Measurements from ENCODE around the gene DLX4.

The DLX4 gene

DNA sequence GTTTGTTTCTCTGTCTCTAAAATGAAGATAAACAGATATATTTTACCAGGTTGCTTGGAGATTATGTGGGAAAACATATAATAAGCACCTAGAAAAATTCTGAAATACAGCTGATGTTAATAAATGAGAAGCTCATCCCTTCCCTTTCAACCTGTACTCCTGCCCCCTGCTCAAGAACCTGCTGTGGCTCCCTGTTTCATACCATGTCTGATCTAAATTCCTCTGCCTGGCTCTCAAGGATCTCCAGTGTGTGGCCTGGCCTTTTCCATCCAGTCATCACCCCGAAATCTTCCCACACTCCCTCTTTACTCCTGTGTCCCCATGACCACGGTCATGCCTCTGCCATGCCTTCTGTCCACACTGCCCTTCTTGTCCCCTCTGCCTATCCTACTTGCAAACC, 19.4 kb upstream of the DLX4 start:
- DNase-seq: no peak

DNA sequence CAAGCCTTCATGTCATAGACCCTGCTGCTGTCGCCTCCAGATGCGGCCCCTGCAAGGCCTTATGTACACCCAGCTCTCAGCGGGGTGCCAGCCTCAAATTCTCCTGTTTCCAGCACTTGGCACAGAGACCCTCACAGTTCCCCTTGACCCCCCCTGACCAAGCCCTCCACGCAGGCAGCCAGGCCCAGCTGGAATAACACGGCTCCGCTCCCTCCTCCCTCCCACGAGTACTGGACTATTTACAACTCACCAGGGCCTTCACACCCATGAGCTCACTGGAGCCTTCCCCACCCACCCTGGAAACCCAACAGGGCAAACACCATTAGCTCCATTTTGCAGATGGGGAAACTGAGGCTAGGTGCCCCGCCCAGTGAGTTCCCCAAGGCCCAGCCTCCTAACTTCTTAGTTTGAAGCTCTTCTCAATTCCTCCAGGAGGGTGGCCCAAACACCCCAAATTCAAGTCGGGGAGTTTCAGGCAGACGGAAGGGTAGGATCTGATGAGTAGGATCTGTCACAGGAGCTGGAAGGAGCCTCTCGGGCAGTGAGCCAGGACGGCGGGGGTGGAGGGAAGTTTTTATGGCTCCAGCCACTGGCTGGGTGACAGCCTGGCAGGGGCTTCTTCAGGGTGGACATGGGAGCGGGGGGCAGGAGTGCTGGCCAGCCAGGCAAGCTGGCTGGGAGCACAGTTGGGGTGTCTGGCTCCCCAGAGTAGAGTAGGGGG, 17.5 kb upstream of the DLX4 start:
- DNase-seq: no peak

DNA sequence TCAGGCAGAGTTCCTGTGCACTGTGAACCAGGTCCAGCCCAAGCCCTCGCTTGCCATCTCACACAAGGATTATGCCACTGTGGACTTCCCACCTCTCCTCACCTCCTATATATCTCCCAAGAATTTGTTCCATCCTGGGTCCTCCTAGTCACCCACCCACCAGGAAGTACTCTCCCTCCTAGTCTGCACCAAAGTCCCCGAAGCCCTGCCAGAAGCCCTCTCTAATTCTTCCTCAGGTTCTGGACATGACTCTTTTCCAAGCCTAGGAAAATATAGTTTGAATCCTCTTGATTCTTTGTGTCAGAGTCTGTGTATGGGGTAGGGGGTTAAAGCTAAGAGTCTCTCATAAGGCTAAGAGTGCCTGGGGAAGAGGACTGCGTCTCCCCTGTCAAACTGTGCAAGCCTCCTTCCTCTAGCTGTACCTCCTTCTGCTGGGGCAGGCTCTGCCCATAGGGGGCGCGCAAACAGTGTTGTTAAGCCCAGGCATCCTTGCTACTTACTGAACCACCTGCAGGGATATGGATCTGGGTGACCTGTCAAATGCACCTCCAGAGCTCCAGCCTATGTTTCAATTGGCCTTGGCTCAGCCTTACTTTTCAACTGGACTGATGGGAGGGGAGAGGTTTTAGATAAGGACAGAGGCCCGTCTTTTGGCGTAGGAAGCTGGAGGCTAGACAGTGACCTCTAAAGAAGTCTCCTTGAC, 16.6 kb upstream of the DLX4 start:
- DNase-seq: no peak

DNA sequence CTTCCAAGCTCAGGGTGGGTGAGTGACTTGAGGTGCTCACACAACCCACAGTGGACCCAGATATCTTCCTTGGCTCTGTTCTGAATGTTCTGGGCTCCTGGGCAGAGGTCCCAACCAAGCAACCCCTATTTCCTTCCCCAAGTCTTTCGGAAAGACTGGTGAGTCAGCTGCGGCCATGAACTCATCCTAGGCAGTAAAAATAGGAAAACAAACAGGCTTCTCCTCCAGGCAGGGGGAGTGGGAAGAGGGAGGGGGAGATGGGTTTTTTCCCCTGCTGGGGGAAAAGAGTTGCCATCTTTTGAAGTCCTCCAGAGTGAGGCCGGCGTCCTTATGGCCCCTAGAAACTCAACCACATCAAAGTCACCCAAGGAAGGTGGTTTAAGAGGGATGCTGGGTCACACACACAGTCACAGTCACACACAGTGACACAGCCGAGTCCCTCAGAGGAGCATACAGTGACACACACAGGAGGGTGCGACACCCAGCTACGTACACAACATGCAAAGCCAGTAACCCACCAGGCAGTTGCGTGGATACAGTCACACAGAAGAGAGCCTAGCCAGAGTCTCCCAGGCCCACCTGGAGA, 16.0 kb upstream of the DLX4 start:
- no peak for DNase-seq

DNA sequence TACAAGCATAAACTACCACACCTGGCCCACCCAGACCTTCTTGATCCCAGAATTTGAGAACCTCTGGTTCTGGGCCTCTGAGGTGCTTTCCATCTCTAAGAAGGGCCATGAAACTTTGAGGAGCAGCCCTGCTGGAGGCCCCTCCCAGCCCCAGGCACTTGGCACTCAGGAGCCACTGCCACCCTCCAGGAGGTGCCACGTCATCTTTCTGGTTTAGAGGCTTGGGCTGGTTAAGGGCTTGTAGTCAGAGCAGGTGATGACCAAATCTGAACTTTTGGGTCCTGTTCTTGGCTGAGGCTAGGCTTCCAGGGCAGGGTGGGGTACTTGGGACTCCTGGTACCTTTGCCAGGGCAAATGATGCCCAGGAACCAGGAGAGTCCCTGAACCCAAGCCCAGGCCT, 13.8 kb upstream of the DLX4 start:
- DNase-seq: no peak

DNA sequence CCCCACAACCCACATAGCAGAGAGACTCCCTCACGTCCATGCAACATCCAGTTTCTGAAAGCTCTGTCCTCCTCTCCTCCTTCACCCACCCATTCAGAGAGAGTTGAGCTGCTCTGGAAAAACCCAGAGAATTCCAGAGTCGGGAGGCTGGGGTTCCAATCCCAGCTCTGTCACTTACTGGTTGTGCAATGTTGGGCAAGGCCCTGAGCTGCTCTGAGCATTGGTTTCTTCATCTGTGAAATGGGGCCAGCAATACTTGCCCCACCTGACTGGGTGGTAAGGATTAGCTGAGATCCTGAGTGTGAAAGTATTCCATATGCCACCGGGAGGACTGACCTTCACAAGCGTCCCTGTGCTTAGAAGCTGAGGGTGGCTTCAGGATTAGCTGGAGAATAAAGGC, 12.2 kb upstream of the DLX4 start:
- no peak for DNase-seq

DNA sequence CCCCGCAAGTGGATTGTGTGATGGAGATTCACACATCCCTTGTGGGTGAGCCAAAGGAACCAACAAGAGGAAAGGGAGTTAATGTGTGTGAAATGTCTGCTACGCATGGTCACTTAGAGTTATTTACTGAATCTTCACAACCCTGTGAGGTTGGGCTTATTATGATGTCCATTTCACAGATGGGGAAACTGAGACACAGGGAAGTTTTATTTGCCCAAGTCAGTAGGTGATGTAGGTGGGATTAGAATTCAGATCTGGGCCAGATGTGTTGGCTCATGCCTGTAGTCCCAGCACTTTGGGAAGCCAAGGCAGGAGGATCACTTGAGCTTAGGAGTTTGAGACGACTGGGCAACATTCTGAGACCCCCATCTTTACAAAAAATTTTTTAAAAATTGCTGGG, 11.6 kb upstream of the DLX4 start:
- no peak for DNase-seq

DNA sequence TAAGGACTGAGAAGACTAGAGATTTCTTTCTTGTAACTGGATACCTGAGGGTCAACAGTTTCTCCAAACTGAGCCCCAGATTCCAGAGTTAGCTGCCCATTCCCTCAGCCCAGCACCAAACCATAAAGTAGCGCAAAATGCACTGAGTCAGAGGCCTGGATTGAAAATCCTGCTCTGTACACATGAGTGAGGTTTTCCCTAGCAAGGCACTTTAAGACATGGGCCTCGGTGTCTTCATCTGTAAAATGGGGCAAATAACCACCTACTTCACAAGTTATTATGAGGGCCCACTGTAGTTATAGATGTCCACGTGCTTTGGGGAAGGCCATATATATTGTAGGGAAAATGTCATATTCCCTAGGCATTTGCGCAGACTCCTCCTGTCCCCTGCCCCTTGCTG, 10.3 kb upstream of the DLX4 start:
- no peak for DNase-seq

DNA sequence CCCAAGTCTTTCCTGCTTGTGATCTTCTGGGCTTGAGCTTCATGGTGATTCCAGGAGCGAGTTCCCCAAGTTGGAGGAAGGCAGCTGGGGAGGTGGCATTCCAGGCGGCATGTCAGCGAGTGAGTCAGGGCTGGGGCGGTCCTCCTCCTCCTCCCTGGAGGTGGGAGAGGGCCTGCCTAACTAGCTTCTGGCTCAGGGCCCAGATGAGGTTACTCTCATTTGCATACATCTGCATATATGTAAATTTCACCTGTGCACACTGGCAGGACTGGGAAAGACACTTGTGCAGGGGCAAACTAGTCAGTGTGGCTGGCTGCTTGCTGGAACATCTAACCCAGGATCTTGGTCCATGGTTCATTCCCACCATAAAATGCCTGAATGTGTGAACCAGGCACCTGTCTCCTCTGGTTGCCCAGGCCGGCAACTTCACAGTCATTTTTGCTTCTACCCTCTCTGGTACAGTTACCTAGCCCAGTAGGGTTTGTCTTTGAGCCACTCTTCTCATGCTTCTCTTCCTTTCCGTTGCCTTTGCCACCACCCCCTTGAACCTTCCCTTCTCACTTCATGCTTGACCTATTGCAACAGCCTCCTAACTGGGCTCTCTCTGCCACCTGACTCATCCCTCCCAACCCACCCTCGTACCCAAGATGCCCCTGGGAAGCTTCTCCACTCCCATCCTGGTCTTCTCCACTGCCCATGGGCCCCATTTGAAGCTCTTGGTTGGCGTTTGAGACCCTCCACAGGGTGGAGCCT, 9.6 kb upstream of the DLX4 start:
- no peak for DNase-seq

DNA sequence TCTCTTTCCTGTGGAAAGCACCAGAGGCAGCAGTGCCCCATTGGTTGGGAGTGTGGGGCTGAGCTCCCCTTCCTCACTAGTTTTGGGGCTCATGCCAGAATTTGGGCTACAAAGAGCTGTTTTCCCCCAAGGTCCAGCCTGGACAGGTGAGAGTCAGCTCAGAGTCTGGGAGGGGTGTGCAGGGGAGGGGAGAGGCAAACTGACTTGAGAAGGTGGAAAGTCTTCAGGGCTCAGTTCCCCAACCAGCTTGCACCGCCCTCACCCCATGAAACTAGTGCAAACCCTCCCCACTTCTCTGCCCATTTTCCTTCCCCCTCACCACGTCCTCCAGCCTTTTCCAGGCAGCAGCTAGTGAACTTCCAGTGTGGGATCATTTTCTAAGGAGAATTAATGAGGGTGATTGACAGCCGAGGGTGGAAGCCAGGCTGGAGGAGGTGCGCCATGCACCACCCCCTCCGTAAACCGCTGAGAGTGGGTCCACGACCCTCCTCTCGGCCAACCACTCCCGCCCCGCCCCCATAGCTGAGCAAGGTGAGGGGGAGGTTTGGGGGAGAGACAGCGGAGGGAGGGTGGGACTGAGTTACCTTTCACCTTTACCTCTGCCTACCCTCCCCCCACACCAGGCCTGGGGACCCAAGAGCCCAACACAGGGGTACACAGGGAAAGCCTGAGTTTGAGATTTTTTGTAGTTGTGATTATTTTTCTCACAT, 6.2 kb upstream of the DLX4 start:
- DNase-seq: no peak

DNA sequence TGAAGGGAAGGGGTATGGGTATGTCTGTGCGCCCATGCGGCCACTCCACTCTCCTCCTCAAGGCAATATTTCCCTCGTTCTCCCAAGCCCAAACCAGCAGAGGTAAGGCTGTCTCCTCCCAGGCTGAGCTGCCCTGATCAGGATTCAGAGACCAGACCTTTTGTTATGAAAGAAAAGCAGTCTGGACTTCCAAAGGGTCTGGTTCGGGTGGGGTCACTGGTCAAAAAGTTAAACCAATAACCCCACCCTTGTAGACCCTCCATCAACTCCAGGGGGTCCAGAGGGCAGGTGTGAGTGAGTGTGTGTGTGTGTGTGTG, 5.7 kb upstream of the DLX4 start:
- DNase-seq: no peak

DNA sequence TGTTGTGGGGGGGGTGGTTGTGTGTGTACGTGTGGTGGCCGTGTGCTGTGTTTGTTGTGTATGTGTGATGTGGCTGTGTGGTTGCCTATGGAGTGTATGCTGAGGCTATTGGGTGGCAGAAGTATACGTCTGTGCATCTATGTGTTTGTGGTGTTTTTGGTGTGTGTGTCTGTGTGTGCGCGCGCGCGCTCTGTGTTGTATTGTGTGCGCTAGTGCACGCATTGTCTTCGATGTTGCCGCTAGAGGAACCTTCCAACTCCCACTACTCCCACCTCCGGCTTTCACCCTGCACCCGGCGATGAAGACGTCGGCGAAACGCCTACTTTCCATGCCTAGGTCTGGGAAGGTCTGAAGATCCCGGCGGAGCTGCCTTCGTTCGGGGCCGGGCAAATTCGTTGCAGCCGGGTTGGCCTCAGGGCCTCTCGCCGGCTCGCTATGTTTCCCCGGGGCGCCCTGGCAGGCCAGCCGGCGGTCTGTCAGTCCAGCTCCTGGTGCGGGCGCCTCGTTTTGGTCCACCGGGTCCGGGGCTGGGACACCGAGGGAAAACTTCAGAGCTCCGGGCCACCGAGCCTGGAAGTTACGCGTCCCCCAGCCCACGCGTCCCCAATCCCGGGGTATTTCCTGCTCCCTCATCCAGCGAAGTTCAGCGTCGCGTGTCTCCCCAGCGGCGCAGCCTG, 5.2 kb upstream of the DLX4 start:
- no peak for DNase-seq

DNA sequence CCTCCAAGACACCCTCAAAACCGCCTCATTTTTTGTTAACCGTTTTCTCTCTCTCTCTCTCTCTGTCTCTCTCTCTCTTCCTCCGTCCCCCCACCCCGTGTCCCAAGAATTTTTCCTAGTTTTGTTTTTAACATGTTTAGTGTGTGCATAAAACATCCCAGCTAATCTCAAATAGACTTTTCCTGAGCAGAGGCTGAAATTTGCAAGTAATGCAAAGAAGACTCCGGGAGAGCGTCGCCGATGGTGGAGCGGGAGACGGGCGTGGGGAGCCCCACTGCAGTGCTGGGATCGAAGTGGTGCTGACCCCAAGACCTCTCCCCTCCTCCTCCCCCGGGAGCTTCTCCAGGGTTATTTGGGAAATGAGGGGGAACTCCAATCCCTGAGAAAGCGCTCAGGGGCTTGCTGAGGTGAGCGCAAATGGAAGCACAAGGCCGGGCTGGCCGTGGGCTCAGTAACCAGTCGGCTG, 4.7 kb upstream of the DLX4 start:
- no peak for DNase-seq

DNA sequence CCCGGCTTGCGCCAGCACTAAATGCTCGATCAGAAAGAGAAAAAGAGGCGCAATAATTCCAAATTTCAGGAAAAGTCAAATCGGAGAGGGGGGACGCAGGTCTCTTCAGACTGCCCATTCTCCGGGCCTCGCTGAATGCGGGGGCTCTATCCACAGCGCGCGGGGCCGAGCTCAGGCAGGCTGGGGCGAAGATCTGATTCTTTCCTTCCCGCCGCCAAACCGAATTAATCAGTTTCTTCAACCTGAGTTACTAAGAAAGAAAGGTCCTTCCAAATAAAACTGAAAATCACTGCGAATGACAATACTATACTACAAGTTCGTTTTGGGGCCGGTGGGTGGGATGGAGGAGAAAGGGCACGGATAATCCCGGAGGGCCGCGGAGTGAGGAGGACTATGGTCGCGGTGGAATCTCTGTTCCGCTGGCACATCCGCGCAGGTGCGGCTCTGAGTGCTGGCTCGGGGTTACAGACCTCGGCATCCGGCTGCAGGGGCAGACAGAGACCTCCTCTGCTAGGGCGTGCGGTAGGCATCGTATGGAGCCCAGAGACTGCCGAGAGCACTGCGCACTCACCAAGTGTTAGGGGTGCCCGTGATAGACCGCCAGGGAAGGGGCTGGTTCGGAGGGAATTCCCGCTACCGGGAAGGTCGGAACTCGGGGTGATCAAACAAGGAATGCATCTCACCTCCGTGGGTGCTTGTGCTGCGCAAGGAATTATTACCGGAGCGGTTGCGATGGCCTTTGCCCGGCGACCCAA, 4.0 kb upstream of the DLX4 start:
- DNase-seq: no peak

DNA sequence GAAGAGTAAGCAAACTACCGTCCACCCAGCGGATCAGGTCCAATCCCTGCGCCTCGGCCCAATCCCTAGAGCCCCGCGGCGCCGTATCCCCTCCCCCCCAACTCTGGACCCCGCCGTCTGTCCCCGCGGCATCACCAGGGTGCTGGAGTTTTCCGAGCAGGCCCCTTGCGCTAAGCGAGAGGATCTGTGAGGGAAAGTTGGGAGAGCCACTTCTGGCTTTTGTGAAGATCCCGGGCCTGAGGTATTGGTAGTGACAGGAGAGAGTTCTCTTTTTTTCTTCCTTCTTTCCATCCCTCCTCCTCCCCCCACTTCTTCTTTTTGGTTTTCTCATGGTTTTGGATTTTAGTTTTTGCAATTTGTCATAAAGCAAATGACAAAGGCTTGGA, 3.5 kb upstream of the DLX4 start:
- no peak for DNase-seq

DNA sequence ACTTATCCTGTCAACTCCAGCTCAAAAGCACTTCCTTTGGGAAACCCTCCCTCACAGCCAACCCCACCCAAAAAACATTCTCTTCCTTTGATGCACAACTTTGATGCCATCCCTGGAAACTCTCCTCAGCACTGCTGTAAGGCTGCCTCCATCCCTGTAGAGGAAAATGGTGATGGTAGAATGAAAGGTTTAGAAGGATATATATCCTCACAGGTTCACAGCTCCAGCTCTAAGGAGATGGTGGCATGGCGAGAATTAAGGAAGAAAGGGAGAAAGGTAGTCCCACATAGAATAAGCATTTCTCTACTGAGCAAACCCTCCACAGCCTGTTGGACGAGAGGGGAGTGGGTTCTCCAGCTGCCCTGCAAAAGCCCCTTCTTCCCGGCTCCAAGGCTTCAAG, 2.2 kb upstream of the DLX4 start:
- no peak for DNase-seq

DNA sequence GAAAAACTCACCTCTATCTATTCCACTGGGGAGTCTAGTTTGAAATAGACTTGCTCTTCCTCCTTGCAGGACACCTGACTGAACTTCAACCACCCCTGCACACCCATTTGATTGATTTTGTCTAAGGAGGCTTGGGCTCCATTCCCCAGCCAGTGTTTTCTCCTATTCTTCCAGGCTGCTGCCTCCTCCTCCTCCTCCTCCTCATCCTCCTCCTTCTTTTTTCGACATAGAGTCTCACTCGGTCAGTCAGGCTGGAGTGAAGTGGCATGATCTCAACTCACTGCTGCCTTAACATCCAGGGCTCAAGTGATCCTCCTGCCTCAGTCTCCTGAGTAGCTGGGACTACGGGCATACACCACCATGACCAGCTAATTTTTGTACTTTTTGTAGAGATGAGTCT, 1.8 kb upstream of the DLX4 start:
- DNase-seq: no peak

DNA sequence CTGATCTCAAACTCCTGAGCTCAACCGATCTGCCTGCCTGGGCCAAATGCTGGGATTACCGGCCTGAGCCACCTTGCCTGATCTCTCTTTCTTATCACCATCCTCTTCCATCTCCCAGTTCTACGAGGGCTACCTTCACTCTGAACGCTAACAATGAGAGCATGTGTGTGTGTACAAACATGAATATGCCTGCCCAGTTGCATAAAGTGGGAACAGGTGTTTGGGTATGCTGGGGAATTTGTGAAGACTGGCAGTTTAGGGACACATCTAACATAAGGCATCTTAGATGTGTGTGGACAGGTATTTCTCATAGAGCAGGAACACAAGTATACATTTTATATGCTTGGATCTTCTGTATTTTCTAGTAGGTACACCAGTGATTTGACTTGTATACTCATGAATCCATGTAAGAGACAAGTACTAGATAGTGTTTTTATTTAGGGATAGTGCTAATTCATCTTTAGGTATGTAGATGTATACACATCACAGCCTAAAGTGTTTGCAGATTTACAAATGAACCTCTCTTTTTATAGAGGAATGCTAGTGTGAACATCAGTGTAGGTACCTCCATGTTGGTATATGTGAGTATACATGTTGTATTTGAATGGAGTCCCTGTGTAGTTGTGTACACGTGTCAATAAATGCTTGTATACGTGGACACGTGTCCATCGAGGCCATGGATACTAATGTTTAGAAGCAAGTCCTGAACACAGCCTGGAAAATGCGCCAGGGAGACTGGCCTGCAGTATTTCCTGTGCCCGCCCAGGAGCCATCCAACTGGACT, 1.2 kb upstream of the DLX4 start:
- no peak for DNase-seq

DNA sequence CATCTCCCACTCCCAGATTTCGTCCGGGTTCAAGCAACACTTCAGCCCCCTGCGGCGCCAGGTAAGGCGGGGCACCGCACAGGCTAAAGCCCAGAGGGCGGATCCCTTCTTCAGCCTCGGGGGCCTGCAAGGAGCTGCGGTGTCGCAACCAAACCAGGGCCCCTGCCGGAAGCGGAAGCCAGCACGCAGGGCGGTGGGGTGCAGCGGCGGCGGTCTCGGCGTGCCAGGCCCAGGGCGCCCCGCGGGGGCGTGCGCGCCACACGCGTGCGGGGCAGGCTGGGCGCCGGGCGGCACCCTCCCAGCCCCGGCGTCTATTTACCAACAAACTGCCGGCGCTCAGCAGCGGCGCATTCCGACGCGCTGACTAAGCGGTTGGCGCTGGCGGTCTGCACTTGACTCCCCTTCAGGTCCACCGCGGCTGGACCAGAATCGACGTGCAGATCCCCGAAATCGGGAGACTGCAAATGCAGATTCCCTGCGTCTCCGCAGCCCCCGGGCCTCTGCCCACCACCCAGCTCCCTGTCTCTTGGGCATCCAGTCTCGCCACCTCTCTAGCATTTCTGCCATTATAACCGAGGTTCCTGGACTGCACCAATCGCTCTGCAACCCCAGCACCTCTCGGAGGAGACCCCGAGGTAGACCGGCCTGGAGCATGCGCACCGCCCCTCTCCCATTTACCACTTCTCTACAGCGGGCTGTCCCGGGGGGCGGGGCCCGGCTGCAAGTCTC, 421 bp upstream of the DLX4 start:
- DNase-seq: peak; percentile 24

DNA sequence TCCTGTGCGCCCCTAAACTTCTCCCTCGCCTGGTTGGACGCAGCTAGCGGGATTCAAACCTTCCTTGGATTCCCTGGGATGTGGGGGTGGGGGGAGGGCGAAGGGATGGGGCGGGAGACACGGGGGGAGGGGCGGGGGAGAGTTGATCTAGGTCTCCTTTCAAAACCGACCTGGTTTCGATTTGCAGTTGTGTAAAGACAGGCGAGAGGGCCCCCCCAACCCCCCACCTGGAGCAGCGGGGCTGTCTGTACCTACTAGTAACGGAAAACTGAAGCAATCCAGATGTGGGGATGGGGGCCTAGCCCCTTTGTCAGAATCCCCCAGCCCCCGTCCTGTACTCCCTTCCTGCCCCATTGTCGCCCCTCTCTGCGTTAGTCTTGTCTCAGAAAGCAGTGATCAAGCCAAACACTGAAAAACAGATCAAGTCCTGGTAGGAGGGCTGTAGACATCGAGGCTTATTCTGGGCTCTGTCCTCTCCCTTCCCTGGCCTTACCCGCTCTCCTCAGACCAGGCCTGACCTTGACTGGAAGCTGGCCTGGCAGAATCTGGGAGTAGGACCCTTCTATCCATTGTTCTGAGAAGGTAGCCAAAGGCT, 902 bp downstream of the DLX4 start:
- no peak for DNase-seq
